Limb (tissue), 2 donors: Measurements from ENCODE around the gene TPBGL.
"Not testable (repeated sequence)": the region's sequence is repeated elsewhere in the genome, so short reads cannot be mapped to it uniquely, and the experiment has no call there.

Source experiments
- DNase-seq, 2 donors: peaks; one replicate each; pipeline ENCODE4 v3.0.0-alpha.2; 2016; ENCODE audit errors: extremely low spot score in 2 of 2

Gene TPBGL

GRCh38 chr11:75271730-75272129 is 31.2 kb downstream of the TPBGL start:
- DNase-seq, result peak in 1 of 2 donors; percentile 12

- DNase-seq, result peak in 1 of 2 donors; percentile 17
Measured at GRCh38 chr11:75272391-75272790, 31.8 kb downstream of the TPBGL start.

- peak in 1 of 2 donors; percentile 25 for DNase-seq
Measured at GRCh38 chr11:75272821-75273301, 32.3 kb downstream of the TPBGL start.

- DNase-seq, result no peak
Measured at GRCh38 chr11:75273411-75274391, 33.1 kb downstream of the TPBGL start.

GRCh38 chr11:75274716-75275115 is 34.1 kb downstream of the TPBGL start:
- not testable (repeated sequence) for DNase-seq

GRCh38 chr11:75275581-75275980 is 35.0 kb downstream of the TPBGL start:
- no peak for DNase-seq

- DNase-seq, result no peak
Measured at GRCh38 chr11:75276186-75276585, 35.6 kb downstream of the TPBGL start.

- DNase-seq, result no peak
Measured at GRCh38 chr11:75276686-75277085, 36.1 kb downstream of the TPBGL start.

GRCh38 chr11:75277211-75277805 is 36.7 kb downstream of the TPBGL start:
- no peak for DNase-seq

GRCh38 chr11:75277991-75278790 is 37.6 kb downstream of the TPBGL start:
- DNase-seq, result peak in 1 of 2 donors; percentile 23

GRCh38 chr11:75279273-75279672 is 38.7 kb downstream of the TPBGL start:
- no peak for DNase-seq

- peak; percentile 54 to 85 for DNase-seq
Measured at GRCh38 chr11:75280227-75280701, 39.7 kb downstream of the TPBGL start.

- DNase-seq, result no peak
Measured at GRCh38 chr11:75280770-75281468, 40.3 kb downstream of the TPBGL start.

- no peak for DNase-seq
Measured at GRCh38 chr11:75281469-75282095, 41.0 kb downstream of the TPBGL start.

- DNase-seq, result no peak
Measured at GRCh38 chr11:75283391-75283931, 42.9 kb downstream of the TPBGL start.

- no peak for DNase-seq
Measured at GRCh38 chr11:75285776-75286360, 45.3 kb downstream of the TPBGL start.

- DNase-seq, result no peak
Measured at GRCh38 chr11:75286826-75287465, 46.4 kb downstream of the TPBGL start.

GRCh38 chr11:75287579-75287978 is 47.0 kb downstream of the TPBGL start:
- no peak for DNase-seq

GRCh38 chr11:75289511-75289760 is 48.9 kb downstream of the TPBGL start:
- no peak for DNase-seq

- no peak for DNase-seq
Measured at GRCh38 chr11:75289919-75290318, 49.3 kb downstream of the TPBGL start.
